ENCODE data around the gene INHA.

Gene INHA

DNA sequence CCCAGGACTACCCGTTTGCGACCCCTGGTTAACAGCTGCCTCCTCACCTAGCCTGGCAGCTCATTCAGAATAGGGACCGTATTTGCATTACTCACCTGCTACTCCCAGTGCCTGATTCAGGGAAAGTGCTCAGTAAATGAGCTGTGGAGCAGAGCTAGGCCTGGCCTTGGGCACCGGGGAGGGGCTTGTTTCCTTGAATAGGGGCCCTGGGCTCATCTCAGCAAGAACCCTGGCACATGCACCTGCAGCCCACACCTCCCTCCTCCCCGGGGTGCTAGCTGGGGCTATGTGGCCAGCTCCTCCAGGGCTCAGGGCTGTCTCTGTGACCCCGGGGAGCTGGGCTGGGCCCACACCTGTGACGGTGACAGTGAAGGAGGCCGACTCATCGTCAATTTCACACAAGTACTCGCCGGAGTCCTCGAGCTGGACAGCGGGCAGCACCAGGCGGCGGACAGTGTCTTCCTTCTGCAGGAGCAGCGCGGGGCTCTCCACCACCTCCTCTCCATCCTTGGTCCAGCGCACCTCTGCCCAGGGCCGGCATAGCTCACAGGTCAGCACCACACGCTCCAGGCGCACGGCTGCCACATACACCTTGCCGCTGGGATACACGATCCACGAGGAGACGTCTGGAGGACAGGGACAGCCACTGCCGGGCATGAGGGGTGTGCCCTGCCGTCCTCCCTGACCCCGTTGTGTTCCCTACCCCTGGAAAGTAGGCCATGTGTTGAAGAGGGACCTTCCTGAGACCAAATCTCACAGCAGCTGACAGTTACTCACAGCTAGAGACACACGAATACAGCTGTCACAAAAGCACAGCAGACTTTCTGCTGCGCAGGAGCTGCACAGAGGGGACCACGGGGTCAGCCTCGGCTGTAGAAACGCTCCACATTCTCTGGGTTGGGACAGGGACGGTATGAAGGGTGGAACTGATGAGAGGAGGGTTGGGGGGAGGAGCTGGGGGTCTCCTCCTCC, 9.8 kb upstream of the INHA start:
- TF ChIP-seq CTCF (IDR thresholded peaks at IDR 0.05), result no peak

- no peak for TF ChIP-seq CTCF (IDR thresholded peaks at IDR 0.05)
These were observed 8.7 kb upstream of the INHA start for GRCh38 chr2:219563271-219563928.

DNA sequence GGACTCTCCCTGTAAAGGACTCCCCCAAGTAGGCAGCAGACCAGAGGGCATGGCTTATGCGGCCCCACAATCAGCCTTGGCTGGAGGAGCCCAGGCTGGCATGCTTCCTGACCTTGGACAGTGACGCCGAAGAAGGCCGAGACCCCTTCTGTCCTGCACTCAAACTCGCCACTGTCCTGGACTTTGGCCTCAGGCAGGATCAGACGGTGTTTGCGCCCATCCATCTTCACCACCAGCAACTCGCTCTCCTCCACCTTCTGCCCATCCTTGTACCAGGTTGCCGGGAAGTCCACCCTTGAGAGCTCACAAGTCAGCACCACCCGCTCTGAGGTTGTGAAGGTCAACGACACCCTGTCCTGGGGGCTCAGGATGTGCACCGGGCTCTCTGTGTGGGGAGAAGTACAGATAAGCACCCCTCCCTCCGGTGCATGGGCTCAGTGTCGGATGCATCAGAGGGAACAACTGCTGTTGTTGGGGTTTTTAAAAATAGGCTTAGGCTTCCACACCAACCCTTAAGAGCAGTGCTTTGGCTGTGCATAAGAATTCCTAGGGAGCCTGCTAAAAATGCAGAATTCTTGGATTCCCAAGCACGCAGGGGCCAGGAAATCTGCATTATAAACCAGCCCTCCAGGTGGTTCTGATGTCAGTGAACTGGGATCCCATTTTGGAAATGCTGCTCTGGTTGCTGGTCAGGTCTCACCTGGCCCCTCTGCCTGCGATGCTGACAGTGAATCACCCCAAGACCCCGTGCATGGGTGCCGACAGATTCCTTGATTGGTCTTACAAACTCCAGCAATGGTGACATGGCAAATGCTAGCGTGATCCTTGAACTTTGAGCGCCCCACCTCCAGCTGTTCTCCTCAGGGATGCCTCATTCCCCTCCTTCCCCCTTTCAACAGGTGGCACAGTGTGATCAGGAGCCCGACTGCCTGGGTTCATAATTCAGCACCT, 6.7 kb upstream of the INHA start:
- TF ChIP-seq CTCF (IDR thresholded peaks at IDR 0.05), result no peak

DNA sequence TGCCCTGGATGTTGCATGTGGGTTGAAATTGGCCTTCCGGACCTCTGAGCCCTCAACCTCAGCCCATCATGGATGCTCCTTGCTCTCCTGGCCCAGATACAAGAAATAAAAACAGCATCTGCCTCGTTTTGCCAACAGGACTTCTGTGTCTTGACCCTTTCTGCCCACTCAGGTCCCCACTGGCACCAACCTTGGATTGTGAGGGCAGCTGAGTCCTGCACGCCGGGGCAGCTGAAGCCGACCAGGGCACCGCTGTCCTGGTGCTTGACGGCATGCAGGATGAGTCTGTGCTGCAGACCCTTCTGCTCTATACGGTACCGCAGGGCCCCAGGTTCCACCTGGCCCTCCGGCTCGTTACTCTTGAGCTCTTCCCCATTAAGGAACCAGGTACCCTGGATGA, 5.5 kb upstream of the INHA start:
- TF ChIP-seq CTCF (IDR thresholded peaks at IDR 0.05), result no peak

DNA sequence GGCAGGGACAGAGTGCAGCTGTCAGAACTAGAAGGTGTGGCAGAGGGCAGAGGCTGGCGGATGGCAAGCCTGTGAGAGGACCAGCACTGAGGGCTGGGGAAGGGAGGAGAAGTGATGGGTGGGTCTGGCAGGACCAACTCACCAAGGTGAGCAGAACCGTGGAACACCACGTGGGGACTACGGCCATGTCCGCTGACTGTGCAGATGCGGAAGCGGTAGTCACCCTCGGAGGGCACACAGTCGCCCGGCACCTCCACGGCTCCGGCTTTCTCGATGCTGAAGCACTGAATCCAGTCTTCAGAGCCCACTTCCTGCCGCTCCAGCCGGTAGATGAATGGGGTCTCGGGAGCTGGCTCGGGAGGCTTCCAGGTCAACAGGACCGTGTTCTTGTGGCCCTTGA, 5.0 kb upstream of the INHA start:
- no peak for TF ChIP-seq CTCF (IDR thresholded peaks at IDR 0.05)

DNA sequence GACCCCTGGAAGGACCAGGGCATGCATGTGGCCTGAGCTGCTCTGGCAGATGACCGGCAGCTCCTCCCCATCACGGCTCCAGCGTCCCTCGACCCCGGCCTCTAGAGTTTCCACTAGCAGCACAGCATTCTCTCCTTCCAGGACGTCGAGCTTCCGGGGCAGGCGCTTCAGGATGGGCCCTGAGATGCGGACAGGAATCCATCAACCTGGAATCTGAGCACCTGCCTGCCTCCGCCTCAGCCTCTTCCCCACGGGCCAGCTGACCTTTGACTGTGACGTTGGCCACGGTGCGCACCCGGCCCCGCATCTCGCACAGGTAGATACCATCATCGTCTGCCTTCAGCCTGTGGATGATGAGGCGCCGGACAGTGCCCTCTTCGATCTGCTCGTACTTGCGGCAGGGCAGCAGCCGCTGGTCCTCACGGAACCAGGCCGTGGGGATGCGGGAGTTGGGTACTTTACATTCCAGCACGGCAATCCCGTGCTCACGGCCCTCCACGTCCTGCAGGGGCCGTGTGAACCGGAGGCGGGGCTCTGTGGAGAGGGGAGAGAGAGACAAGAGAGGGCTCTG, 4.2 kb upstream of the INHA start:
- no peak for TF ChIP-seq CTCF (IDR thresholded peaks at IDR 0.05)

GRCh38 chr2:219569041-219569440, 3.1 kb upstream of the INHA start:
- TF ChIP-seq CTCF (IDR thresholded peaks at IDR 0.05), result no peak
